ENCODE data around the gene MALRD1. TPM values are rescaled to one million over a fixed set of nuclear protein-coding genes. Genes with fewer than 3 reads are reported as not detected.
"Not testable (repeated sequence)": the region's sequence is repeated elsewhere in the genome, so short reads cannot be mapped to it uniquely, and the experiment has no call there.

The MALRD1 gene
- total RNA-seq, 2 donors from 2014 or later: 0.84 to 2.2 TPM

DNA sequence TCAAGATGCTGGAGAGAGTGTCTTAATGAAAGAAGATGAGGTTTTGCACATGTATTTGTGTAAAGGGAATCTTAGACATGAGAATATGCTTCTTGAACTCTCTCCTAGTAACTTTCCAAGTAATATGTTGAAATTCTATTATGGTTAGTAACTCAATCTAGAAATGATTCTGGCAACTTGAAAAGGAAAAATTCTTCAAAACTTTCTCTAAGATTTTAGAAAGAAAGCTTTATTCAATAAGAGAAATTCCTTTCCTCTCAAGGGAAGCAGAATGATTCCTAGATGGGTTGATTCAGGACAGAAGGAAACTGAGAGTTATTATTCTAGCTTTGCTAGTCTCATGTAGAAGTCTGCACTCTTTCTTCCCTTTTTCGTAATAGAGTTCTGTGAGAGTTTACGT, 403.3 kb downstream of the MALRD1 start:
- intact Hi-C loops (cut with DNase I): no loop called here
- ATAC-seq (peak in 1 of 2 donors; percentile 30), DNase-seq (no peak)

DNA sequence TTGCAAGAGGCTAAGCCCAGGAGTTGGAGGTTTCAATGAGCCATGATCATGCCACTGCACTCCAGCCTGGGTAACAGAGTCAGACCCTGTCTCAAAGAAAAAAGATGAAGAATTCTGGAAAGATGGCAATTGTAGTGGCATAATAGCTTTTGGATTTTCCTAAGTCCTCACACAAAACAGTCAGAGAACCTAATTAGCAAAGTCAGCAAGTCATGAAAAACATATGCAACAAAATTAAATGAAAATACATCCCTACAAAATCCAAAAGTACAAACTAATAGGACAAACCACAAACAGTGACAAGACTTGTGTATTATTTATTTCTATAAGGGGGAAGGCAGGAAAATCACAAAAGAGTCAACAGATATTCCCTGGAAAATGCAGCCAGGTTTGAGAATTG, 405.4 kb downstream of the MALRD1 start:
- intact Hi-C loops (cut with DNase I): no loop called here
- ATAC-seq (no peak), DNase-seq (no peak)

DNA sequence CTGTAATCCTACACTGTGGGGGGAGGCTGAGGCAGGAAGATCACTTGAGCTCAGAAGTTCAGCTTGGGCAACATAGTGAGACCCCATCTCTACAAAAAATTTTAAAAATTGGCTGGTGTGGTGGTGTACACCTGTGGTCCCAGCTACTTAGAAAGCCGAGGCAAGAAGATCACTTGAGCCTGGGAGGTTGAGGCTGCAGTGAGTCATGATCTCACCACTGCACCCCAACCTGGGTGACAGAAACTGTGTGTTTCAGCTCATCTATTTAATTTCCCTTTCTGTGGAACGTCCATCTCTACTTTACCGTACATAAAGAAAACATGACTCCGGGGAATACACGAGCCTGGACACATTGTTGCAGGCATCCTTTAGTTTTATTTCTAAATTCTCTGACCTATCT, 413.0 kb downstream of the MALRD1 start:
- ATAC-seq: no peak
- intact Hi-C loops (cut with DNase I): no loop called here
- DNase-seq: no peak

DNA sequence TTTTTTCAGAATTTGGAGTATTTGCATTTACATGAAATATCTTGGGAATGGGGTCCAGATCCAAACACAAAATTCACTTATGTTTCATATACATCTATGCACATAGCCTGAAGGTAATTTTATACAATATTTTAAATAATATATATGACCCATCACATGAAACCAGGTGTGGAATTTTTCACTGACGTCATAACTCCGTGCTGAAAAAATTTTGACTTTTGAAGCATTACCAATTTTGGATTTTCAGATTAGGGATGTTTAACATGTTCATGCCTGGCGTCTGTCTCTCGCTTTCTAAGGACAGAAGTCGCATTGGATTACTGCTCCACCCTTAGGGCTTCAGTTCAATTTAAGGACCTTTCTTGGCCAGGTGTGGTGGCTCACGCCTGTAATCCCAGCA, 418.1 kb downstream of the MALRD1 start:
- ATAC-seq (no peak), DNase-seq (no peak)
- intact Hi-C loops (cut with DNase I): no loop called here

DNA sequence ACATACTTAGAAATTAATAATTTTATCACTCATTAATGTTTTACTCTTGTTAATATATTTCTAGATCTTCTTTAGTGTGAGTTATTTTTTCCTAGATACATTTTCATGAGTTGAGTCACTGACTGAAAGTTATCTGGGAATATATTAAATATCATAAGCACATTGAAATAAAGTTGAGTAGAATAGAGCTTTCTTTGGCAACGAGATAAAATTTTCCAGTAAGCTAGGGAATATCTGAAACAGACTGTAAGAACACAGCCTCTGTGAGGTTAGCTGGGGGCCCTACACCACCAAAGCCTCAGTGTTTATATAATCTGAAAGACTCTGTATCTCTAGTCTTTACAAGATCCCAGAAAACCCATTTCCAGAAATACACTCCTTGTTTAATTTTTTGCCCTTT, 419.8 kb downstream of the MALRD1 start:
- ATAC-seq (no peak), DNase-seq (no peak)
- intact Hi-C loops (cut with DNase I): no loop called here

DNA sequence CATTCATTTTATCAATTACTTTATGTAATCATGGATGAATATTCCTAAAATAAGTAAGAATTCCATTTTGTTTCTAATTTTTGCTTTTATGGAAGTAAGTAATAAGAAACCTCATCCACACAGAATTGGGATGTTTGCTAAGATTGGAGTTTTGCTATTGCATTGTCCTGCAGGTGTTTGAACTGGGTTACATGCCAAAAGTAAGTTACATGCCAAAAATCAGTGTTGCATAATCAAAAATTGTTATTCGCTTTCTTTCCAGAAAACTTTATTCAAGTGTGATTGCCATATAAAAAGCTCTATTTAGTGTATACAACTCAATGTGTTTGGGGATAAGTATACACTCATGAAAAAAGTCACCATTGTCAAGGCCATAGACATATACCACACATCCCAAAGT, 420.9 kb downstream of the MALRD1 start:
- intact Hi-C loops (cut with DNase I): no loop called here
- ATAC-seq (no peak), DNase-seq (no peak)

DNA sequence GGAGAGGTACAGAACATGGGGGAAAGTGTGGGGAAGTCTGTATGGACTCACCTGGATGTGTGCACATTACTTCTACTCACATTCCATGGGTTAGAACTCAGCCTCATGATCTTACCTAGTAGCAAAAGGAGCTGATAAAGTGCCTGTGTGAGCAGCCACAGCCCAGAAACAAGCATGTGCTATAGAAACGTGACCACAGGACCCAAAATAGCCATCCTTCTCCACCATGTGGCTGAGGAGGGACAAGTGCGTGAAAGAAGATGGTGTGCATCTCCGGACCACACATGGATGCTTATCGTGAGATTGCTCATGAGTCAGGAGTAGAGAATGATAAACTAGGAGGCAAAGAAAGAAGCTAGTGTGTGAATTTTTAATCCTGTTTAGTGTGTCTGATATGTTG, 431.3 kb downstream of the MALRD1 start:
- intact Hi-C loops (cut with DNase I): no loop called here
- DNase-seq (no peak), ATAC-seq (no peak)

DNA sequence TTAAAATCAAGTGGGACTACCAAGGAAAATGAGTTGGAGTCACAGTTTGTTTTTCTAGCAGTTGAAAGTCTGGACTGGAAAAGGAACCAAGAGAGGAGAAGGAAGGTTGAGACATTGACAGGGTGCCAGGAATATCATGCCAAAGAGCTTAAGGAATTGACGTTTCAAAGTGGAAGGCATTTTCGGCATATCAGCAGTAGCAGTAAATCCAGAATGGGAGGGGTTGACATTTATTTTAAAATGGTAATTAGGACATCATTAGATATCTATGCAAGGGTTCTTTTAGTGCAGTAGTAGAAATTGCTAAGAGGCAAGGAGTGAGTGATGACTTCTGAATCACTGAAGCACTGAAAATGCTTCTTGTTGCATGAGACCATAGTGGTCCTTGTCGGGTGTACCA, 431.8 kb downstream of the MALRD1 start:
- no peak for DNase-seq
- peak in 1 of 2 donors; percentile 21 for ATAC-seq

DNA sequence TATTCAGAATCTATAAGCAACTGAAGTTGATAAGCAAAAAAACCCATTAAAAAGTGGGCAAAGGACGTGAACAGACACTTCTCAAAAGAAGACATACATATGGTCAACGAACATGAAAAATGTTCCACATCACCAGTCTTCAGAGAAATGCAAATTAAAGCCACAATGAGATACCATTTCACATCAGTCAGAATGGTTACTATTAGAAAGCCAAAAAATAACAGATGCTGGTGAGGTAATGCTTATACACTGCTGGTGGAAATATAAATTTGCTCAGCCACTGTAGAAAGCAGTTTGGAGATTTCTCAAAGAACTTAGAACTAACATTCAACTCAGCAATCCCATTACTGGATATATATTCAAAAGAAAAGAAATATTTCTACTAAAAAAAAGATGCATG, 434.8 kb downstream of the MALRD1 start:
- intact Hi-C loops (cut with DNase I): no loop called here
- ATAC-seq (no peak), DNase-seq (no peak)

More for the DNA sequence above, 431.8 kb downstream of the MALRD1 start:
- intact Hi-C loops (cut with DNase I): no loop called here

DNA sequence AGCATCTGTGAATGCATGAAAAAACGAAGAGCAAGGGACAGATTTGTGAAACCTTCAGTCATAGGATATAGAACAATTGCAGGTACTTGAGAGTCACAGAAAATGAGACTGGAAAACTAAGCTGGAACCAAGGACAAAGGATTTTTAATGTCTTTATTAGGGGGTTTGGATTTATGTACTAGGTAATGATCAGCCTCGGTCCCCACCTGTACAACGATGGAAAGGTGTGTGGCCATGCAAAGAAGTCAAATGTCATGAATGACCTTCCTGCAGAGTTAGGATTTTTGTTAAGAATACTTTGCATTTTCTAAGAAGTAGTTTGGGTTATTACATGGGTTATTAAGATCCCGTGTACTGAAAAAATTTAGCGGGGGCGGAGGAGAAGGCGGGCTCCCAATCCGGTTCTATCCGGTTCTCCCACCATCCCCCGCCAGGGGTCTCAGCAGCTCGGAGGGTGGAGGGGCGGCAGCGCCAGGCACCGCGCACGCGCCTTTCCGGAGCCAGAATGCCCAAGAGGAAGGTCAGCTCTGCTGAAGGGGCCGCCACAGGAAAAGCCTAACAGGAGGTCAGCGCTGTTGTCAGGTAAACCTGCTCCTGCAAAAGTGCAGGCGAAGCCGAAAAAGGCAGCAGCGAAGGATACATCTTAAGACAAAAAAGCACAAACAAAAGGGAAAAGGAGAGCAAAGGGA, 440.1 kb downstream of the MALRD1 start:
- intact Hi-C loops (cut with DNase I): no loop called here
- peak; percentile 84 to 92 for ATAC-seq
- DNase-seq: peak; percentile 57

DNA sequence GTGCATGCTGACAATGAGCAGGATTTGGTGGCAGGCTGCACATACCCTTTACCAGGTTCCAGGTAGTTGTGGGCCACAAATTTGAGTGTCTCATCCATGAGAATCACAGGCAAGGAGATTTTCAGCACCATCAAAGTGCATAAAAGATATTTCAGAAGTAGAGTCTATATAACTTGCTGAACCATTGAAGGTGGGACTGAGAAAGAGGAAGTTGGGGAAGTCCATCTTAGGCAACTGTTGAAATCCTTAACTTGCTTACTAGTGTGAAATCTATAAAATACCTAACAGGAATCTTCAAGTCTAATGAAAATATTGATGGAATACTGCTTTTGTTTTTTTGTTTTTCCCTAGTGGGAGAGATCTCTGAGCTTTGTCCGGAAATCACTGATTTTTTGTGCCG, 442.6 kb downstream of the MALRD1 start:
- intact Hi-C loops (cut with DNase I): no loop called here
- ATAC-seq: no peak

DNA sequence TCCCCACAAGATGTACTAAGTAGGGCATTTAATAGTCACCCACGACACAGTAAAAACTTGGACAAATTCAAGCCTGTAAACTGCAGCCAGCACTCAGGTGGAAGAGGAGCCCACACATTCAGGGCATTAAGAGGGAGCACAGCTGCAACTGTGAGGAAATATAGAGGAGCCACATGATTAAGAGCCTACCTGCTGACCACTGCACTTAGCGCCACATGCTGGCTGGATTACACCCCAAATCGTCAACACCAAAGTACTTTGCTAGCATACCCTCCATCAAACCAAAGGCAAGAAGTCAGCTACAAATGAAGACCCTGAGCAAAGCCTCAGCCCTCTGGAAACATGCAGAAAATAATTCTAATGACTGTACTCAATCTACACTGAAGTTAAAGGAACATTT, 445.3 kb downstream of the MALRD1 start:
- no peak for DNase-seq
- intact Hi-C loops (cut with DNase I): no loop called here
- no peak for ATAC-seq

More for the DNA sequence above, 442.6 kb downstream of the MALRD1 start:
- no peak for DNase-seq

DNA sequence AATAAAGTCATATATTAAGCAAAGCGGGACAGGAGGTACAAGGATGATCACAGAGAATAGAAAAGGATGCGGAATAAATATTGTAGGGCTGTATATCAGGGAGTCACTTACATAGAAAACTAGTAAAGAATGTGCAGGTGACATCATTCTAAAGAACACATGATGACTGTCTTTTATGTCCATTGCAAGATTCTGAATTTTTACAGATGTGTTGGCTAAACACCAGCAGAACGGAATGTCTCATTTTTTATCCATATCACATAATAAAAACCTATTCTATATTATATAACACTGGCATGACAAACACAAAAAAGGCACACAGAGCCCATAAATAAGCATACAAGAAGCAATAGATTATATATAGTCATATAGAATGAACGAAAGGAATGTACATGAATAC, 448.4 kb downstream of the MALRD1 start:
- ATAC-seq (no peak), DNase-seq (no peak)
- intact Hi-C loops (cut with DNase I): no loop called here

DNA sequence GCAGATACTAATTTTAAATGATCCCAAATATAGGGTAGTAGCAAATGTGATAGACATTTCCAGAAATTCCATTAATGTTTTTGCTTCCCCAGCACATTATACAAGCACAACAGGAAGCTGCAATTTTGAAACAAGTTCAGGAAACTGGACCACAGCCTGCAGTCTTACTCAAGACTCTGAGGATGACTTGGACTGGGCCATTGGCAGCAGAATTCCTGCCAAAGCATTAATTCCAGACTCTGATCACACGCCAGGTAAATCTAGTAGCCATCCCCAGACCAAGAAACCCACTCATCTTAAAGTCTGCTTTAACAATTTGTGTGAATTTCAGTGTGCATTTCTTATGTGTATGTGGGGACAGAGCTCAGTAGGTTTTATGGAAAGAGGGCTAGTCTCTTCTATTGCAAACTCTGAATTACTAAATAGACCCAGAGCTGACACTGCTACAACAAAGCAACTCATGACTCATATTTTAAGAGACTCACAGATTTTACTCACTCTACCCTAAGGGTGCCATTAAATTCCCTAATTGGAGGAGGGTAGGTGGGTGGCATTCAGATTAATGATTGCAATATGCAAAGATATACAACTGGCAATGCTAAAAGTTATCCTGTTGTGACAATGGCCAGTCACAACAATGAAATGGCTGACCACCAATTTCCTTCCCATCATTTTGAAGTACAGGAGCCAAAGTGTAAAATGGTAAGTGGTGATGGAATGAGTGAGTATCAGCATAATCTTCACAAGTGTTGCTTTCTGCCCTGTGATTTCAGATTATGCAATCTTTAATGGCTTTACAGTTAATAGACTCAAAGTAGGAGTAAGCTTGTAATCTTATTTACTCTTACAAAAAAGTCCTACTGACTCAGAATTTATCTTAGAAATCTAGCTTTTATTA, 450.0 kb downstream of the MALRD1 start:
- peak in 1 of 2 donors; percentile 55 for ATAC-seq
- no peak for DNase-seq
- intact Hi-C loops (cut with DNase I): no loop called here

DNA sequence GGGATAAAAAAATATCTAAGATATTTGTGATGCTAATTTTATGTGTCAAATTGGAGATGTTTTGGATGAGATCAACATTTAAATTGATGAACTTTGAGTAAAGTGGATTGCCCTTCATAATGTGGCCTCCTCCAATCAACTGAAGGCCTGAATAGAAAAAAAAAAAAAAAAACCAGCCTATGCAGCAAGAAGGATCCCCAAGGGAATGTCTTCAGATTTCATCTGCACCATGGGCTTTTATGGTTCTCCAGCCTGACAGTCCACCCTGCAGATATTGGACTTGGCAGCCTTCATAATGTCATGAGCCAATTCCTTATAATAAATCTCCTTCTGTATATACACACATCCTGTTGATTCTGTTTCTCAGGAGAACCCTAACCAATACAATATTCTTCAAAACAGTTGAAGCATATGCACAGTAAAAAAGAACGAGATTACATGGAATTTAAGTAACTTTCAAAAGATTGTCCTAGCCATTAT, 450.7 kb downstream of the MALRD1 start:
- intact Hi-C loops (cut with DNase I): no loop called here
- DNase-seq: no peak
- ATAC-seq: no peak

DNA sequence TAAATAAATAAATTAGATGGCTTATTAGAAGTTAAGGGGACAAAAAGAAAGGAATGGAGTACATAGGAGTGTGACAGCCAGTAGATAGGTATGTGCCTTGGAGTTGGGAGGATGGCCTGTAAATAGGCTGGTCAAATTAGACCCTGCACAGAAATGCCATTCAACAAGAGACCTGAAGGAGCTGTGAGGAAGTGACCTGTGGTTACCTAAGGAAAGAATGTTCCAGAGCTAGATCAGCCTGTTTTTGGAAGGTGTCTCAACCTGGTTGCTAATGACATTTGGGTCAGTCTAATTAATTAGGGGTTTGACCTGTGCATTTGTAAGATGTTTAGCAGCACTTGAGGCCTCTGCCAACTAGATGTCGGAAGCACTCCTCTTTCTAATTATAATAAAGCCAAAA, 452.4 kb downstream of the MALRD1 start:
- DNase-seq (no peak), ATAC-seq (no peak)
- intact Hi-C loops (cut with DNase I): no loop called here

DNA sequence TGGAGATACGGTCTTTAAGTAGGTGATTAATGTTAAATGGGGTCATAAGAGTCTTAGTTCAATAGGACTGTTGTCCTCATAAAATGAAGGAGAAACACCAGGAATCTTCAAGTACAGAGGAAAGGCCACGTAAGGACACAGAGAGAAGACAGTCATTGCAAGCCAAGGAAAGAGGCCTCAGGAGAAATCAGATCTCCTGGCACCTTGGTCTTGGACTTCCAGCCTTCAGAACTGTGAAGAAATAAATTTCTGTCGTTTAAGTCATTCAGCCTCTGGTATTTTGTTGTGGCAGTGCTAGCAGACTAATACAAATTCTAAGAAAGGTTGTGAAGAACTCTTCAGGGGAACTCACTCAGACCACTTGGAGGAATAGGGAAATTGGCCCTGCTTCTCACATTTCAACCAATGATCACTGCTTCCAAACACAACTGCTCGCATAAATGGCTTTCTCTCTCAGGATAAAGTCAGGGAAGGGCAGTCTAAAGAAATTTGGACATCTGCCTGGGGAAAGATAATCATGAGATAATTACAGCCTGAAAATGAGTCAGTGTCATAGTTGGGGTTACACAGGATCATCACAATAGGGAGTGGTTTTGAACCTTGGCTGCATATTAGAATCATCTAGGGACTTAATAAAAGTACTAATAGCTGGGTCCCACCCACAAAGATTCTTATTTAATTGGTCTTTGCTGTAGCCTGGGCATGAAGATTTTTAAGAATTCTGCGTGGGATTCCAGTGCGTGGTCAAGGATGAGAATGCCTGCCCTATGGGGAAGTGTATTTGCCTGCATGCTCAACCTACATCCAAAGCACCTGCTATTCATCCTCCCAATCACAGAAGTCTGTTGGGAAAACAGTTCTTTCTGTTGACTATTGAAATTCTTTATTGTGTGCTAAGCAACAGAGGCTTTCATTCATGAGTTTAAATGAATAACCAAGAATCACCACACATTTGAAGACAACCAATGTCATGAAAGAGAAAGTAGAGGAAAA, 457.0 kb downstream of the MALRD1 start:
- no peak for DNase-seq
- ATAC-seq: no peak
- intact Hi-C loops (cut with DNase I): no loop called here

DNA sequence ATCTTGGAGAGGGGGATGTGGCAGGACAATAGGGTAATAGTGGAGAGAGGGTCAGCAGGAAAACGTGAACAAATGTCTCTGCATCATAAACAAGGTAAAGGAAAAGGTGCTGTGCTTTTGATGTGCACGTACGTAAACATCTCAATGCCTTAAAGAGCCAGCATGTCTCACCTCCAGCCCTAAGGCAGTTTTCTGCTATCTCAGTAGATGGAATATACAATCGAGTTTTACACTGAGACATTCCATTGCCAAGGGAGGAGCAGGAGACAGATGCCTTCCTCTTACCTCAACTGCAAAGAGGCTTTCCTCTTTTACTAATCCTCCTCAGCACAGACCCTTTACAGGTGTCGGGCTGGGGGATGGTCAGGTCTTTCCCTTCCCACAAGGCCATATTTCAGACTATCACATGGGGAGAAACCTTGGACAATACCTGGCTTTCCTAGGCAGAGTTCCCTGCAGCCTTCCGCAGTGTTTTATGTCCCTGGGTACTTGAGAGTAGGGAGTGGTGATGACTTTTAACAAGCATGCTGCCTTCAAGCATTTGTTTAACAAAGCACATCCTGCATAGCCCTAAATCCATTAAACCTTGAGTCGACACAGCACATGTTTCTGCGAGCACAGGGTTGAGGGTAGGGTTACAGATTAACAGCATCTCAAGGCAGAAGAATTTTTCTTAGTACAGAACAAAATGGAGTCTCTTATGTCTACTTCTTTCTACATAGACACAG, 461.6 kb downstream of the MALRD1 start:
- ATAC-seq; intact Hi-C loops (cut with DNase I); DNase-seq: not testable (repeated sequence)

DNA sequence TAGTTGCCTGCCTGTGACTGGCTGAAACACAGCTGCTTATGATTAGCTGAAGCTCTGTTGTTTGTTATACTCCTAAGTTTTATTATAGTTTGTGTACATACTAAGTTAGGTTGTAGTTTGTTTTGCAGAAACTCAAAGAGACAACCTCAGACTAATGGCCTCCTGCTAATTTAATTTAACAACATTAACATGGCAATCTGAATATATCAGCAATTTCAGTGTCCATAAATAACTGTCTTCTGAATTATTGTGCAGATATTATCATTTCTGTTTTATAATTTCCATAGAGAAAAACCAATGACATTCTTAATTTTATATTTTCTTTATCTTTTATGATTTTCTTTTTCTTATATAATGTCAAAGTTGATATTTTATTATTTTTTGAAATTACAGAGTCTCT, 469.5 kb downstream of the MALRD1 start:
- DNase-seq: no peak
- no peak for ATAC-seq
- intact Hi-C loops (cut with DNase I): no loop called here

Measured in left cardiac atrium (tissue), 4 donors.